ENCODE results near the gene DDX51.

GRCh38 chr12:132146098-132146497, 2.0 kb upstream of the DDX51 start:
- TF ChIP-seq, protein P1, sequence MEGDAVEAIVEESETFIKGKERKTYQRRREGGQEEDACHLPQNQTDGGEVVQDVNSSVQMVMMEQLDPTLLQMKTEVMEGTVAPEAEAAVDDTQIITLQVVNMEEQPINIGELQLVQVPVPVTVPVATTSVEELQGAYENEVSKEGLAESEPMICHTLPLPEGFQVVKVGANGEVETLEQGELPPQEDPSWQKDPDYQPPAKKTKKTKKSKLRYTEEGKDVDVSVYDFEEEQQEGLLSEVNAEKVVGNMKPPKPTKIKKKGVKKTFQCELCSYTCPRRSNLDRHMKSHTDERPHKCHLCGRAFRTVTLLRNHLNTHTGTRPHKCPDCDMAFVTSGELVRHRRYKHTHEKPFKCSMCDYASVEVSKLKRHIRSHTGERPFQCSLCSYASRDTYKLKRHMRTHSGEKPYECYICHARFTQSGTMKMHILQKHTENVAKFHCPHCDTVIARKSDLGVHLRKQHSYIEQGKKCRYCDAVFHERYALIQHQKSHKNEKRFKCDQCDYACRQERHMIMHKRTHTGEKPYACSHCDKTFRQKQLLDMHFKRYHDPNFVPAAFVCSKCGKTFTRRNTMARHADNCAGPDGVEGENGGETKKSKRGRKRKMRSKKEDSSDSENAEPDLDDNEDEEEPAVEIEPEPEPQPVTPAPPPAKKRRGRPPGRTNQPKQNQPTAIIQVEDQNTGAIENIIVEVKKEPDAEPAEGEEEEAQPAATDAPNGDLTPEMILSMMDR (IDR thresholded peaks at IDR 0.05), result no peak
- TF ChIP-seq HMGXB4 (CRISPR knock-in tag; IDR thresholded peaks at IDR 0.05; ENCODE audit: borderline replicate concordance) (no peak), PHF8 (IDR thresholded peaks at IDR 0.05; ENCODE audit: borderline replicate concordance, low read depth) (no peak), HOXB5 (CRISPR knock-in tag; IDR thresholded peaks at IDR 0.05) (no peak), SREBF2 (IDR thresholded peaks at IDR 0.05) (no peak), RAD21 (conservative IDR thresholded peaks at IDR 0.05 in 1 of 2, IDR thresholded peaks at IDR 0.05 in 1 of 2) (no peak), RCOR1 (IDR thresholded peaks at IDR 0.05; ENCODE audit: low read depth, low read length) (no peak), TP53 (CRISPR knock-in tag; IDR thresholded peaks at IDR 0.05) (no peak)
- TF ChIP-seq, protein P2, sequence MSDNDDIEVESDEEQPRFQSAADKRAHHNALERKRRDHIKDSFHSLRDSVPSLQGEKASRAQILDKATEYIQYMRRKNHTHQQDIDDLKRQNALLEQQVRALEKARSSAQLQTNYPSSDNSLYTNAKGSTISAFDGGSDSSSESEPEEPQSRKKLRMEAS (IDR thresholded peaks at IDR 0.05), result no peak
- TF ChIP-seq, protein P3, sequence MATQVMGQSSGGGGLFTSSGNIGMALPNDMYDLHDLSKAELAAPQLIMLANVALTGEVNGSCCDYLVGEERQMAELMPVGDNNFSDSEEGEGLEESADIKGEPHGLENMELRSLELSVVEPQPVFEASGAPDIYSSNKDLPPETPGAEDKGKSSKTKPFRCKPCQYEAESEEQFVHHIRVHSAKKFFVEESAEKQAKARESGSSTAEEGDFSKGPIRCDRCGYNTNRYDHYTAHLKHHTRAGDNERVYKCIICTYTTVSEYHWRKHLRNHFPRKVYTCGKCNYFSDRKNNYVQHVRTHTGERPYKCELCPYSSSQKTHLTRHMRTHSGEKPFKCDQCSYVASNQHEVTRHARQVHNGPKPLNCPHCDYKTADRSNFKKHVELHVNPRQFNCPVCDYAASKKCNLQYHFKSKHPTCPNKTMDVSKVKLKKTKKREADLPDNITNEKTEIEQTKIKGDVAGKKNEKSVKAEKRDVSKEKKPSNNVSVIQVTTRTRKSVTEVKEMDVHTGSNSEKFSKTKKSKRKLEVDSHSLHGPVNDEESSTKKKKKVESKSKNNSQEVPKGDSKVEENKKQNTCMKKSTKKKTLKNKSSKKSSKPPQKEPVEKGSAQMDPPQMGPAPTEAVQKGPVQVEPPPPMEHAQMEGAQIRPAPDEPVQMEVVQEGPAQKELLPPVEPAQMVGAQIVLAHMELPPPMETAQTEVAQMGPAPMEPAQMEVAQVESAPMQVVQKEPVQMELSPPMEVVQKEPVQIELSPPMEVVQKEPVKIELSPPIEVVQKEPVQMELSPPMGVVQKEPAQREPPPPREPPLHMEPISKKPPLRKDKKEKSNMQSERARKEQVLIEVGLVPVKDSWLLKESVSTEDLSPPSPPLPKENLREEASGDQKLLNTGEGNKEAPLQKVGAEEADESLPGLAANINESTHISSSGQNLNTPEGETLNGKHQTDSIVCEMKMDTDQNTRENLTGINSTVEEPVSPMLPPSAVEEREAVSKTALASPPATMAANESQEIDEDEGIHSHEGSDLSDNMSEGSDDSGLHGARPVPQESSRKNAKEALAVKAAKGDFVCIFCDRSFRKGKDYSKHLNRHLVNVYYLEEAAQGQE (IDR thresholded peaks at IDR 0.05), result no peak

Data from A549 (cell line).